ENCODE data around the gene ZFYVE27.

ZFYVE27 gene

GRCh38 chr10:97791824-97792721 lies 55.1 kb downstream of the ZFYVE27 start:
- peak; percentile 27 to 44 for DNase-seq

GRCh38 chr10:97795886-97796285 lies 59.0 kb downstream of the ZFYVE27 start:
- DNase-seq: no peak

GRCh38 chr10:97796651-97797050 lies 59.7 kb downstream of the ZFYVE27 start:
- DNase-seq: no peak

- DNase-seq: no peak
These were observed 62.2 kb downstream of the ZFYVE27 start for GRCh38 chr10:97798958-97799610.

GRCh38 chr10:97800474-97800873 lies 63.5 kb downstream of the ZFYVE27 start:
- DNase-seq: no peak

- no peak for DNase-seq
These were observed 64.5 kb downstream of the ZFYVE27 start for GRCh38 chr10:97801422-97801821.

- DNase-seq: no peak
These were observed 68.4 kb downstream of the ZFYVE27 start for GRCh38 chr10:97805096-97805884.

- DNase-seq: no peak
These were observed 69.0 kb downstream of the ZFYVE27 start for GRCh38 chr10:97805949-97806348.

GRCh38 chr10:97810446-97810845 lies 73.5 kb downstream of the ZFYVE27 start:
- DNase-seq: no peak

Data from hippocampal formation (tissue), 2 donors.